HK-2 (cell line): ENCODE results near the gene NOL12.
"Not testable (repeated sequence)": the region's sequence is repeated elsewhere in the genome, so short reads cannot be mapped to it uniquely, and the experiment has no call there.

Experiments used
- DNase-seq: peaks from one replicate; pipeline ENCODE4 v3.0.0-alpha.2; 2018; ENCODE audit not compliant: unreplicated experiment

The NOL12 gene

DNA sequence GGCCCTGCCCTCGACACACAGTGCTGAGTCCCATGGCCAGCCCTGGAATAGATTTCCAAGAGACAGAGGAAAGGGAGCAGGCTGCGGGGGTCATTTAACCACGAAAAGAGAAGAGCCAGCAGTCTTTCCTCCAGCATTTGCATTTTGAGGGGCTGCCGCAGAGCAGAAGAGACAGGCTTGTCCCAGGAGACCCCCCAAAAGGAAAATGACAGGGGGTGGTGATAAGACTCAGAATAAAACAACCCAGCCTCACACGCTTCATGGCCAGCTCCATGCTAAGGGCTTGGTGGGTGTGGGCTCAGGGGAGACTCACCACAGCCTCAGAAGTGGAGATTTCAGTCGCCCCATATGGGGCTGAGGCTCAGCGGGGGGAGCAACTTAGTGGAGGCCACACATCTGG is 27.6 kb downstream of the NOL12 start:
- DNase-seq: no peak

GRCh38 chr22:37714634-37715033 is 28.5 kb downstream of the NOL12 start:
- no peak for DNase-seq

GRCh38 chr22:37715760-37716159 is 29.6 kb downstream of the NOL12 start:
- DNase-seq: no peak

DNA sequence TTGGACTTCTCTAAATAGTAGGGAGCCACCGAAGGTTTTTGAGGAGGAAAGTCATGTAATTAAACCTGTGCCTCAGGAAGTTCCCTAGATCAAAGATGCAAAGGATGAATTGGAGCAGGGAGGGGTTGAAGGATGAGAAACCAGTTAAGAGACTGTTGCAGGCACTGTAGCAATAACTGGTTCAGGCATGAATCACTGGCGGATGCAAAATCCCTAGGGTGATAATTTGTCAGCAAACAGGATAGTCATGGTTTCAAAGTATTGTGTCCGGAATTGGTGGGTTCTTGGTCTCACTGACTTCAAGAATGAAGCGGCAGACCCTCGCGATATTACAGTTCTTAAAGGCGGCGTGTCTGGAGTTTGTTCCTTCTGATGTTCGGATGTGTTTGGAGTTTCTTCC is 30.6 kb downstream of the NOL12 start:
- no peak for DNase-seq

DNA sequence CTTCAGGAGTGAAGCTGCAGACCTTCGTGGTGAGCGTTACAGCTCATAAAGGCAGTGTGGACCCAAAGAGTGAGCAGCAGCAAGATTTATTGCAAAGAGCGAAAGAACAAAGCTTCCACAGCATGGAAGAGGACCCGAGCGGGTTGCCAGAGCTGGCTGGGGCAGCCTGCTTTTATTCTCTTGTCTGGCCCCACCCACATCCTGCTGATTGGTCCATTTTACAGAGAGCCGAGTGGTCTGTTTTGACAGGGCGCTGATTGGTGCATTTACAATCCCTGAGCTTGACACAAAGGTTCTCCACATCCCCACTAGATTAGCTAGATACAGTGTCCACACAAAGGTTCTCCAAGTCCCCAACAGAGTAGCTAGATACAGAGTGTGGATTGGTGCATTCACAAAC is 31.1 kb downstream of the NOL12 start:
- DNase-seq: not testable (repeated sequence)

DNA sequence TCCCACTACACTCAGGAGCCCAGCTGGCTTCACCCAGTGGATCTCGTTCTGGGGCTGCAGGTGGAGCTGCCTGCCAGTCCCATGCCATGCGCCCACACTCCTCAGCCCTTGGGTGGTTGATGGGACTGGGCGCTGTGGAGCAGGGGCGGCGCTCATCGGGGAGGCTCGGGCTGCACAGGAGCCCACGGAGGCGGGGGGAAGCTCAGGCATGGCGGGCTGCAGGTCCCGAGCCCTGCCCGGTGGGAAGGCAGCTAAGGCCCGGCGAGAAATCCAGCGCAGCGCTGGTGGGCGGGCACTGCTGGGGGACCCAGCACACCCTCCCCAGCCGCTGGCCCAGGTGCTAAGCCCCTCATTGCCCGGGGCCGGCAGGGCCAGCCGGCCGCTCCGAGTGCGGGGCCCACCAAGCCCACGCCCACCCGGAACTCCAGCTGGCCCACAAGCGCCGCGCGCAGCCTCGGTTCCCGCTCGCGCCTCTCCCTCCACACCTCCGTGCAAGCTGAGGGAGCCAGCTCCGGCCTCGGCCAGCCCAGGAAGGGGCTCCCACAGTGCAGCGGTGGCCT is 31.7 kb downstream of the NOL12 start:
- not testable (repeated sequence) for DNase-seq

- DNase-seq: no peak
Measured at GRCh38 chr22:37725551-37726240, 39.6 kb downstream of the NOL12 start.

DNA sequence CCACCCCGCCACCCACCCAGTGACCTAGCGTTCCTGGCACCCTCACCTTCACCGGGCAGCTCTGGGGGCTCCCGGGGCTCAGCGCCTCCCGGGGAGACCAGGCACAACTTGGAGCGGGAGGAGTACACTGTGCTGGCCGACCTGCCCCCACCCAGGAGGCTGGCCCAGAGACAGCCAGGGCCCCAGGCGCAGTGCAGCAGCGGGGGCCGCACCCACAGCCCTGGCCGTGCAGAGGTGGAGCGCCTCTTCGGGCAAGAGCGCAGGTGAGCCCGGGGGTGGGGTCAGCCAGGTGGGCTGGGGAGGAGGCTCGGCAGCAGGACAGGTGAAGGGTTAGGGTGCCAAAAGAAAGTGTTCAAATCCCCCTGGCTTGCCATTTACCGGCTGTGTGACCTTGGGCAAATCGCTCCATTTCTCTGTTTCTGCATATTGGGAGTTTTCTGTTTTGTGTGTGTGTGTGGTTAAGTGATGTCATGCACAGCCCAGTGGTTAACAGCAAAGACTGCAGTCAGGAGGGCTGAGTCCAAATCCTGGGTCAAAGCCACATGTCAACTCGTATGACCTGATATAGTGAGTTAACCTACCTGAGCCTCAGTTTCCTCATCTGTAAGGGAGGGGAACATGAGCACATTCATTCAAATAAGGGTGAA is 40.2 kb downstream of the NOL12 start:
- DNase-seq: no peak

GRCh38 chr22:37728620-37729019 is 42.5 kb downstream of the NOL12 start:
- no peak for DNase-seq

DNA sequence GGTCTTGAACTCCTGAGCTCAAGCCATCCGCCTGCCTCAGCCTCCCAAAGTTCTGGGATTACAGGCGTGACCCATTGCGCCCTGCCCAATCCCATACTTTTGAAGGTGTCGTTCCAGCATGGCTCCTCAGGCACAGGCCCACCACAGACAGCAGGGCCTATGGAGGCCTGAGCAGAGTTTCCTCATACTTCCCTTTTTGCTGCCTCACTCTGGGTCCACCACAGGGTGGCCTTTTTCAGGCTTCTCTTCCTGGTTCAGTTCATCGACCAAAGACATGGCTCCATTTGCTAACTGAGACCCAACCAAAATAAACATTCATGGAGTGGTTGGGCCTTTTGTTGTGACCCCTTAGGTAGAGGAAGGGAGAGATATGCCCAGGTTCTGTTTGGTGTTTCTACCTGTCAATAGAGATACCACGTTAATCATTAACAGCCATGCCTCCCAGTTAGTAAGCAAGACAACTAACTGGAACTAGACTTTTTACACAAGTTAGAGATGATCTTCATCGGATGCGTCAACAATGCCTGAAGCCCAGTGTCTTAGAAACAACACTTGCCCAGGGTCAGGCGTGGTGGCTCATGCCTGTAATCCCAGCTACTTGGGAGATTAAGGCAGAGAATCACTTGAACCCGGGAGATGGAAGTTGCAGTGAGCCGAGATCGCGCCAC is 45.8 kb downstream of the NOL12 start:
- no peak for DNase-seq

DNA sequence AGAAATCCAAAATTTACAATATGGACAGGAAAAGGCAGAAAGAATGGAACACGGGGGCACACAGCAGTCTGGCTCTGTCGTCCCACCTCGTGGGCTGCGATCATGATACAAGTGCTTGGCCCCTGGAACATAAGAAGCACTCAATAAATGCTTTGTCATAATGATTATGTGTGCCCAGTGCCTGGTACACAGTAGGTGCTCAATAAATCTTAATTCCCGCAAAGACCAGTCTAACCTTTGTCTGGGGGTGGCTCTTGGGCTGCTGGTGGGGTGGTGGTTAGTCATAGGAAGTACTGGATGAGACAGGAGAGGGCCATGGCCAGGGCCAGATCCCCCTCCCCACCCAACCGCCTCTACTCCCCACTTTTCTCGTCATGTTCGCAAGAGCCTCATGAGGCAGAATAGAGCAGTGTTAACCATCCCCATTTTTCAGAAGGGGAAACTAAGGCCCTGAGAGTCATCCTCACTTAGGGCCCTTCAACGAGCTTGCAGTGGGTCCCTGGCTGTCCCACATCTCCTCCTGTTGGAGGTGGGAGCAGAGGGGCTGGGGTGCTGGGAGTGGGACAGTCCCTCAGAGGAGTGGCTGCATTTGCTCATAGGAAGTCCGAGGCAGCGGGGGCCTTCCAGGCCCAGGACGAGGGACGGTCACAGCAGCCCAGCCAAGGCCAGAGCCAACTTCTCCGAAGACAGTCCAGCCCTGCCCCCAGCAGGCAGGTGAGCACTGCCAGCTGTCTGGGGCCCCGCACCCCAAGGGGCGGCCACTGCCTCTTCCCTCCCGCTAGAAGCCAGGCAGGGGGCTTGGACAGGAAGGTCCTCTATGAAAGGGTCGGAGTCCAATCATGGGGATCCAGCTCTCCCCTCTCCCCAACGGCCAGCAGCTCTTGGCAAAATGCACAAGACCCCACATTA is 46.8 kb downstream of the NOL12 start:
- no peak for DNase-seq

GRCh38 chr22:37733625-37734401 is 47.7 kb downstream of the NOL12 start:
- no peak for DNase-seq

DNA sequence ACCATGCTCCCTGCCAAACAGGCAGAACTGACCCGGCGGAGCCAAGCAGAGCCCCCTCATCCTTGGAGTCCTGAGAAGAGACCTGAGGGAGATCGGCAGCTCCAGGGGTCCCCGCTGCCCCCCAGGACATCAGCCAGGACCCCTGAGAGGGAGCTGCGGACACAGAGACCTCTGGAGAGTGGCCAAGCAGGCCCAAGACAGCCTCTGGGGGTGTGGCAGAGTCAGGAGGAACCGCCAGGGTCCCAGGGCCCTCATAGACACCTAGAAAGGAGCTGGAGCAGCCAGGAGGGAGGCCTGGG is 48.2 kb downstream of the NOL12 start:
- no peak for DNase-seq

- no peak for DNase-seq
Measured at GRCh38 chr22:37734964-37735451, 48.9 kb downstream of the NOL12 start.

- no peak for DNase-seq
Measured at GRCh38 chr22:37739035-37739434, 52.9 kb downstream of the NOL12 start.

GRCh38 chr22:37739611-37740049 is 53.5 kb downstream of the NOL12 start:
- DNase-seq: no peak

DNA sequence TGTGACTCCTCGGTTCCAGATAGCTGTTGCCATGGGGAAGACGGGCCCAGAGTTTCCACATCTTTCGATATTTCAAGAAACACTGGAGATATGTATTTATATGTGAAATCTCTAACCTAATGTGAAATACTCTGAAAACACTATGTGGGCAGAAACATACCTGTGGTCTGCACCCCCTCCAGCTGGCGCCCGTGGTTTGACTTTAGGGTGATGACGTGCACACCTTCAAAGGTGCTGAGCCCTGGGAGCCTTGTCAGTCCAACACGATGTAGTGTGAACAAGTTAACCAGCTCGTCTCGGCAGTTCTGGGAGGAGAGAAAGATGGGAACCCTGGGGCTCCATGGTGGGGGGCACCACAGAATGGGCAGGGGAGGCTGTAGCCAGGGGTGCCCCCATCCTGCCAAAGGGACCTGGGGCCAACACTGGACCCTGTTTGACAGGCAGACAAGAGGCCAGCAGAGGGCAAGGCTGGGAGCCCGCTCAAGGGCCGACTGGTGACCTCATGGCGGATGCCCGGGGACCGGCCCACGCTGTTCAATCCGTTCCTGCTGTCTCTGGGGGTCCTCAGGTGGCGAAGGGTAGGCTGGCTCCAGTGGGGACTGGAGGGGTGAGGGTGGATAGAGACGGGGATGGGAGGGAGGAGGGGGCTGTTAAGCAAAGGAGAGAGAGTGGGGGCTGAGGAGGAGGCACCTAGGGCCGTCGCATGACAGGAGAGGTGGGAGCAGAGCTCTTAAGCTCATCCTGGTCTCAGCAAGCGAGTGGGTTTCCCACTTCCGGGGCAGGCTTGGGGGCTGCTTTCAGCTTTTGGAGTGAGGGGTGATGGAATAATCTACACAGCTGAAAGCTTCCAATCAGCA is 54.5 kb downstream of the NOL12 start:
- no peak for DNase-seq

DNA sequence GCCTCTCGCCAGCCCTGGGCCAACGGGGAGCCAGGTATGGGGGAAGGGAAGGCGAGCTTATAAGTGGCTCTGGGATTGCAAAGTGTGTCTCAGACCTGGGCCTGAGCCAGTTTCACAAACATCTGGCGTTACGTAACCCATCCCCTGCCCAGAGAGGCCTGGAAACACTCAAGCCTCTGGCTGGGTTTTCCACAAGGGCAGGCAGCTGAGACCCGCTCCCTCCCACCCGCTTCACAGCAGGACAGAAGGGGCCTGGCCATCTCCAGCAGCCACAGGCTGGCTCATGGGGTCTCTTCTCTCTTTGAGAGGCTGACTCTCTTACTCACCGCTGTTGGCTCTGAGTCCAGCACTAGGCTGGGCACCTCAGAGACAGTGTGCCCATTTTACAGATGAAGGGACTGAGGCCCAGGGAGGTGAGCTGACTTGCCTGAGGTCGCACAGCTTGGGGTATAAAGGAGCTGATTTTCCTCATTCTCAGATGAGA is 55.2 kb downstream of the NOL12 start:
- no peak for DNase-seq

DNA sequence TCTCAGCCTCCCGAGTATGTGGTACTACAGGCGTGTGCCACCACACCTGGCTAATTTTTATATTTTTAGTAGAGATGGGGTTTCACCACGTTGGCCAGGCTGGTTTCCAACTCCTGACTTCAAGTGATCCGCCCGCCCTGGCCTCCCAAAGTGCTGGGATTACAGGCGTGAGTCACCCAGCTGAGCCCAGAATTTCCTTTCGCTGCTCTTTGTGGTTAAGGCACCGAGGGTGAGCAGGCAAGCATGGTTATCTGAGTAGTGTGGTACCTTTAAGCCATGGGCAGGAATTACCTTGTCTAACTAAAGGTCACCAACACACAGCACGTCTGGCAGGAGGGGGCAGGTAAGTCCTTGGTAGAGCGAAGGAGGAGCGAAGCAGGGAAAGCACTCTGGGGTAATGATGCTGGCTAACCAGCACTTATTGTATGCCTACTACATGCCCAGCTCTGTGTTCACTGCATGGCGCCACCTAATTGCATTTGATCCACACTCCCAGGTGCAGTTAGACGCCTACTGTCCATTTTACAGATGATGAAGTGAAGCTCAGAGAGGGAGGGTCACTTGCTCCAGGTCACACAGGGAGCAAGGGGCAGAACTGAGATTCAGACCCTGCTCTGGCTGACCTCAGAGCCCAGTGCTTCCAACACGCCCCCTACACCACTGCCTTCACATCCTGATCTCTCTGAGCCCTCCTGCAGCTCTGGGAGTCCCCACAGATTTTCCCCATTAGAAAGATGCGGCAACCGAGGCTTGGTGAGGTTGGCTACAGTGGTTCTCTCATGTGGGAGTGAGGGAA is 56.4 kb downstream of the NOL12 start:
- peak; percentile 86 for DNase-seq
